Hepatocyte (in vitro differentiated cells): ENCODE data around the gene CEP112. TPM values are rescaled to one million over a fixed set of nuclear protein-coding genes. Genes with fewer than 3 reads are reported as not detected.

Experiments
- DNase-seq: peaks from one replicate; pipeline ENCODE4 v3.0.0-alpha.2; 2016; ENCODE audit warnings: low spot score
- H2AFZ ChIP-seq: fragments of 200-600 bp; sonication (generic); 2 replicates; pipeline ENCODE4 v1.6.0; 2016; ENCODE audit warnings: antibody characterized with exemption, mild to moderate bottlenecking
- H3K27ac ChIP-seq: fragments of 200-600 bp; sonication (generic); 2 replicates; pipeline ENCODE4 v1.5.1; 2016; ENCODE audit warnings: mild to moderate bottlenecking
- H3K27me3 ChIP-seq: fragments of 200-600 bp; sonication (generic); 2 replicates; pipeline ENCODE4 v1.6.1; 2016
- H3K36me3 ChIP-seq: fragments of 200-600 bp; sonication (generic); replicated peaks from 2 replicates; pipeline ENCODE4 v1.5.1; 2016; ENCODE audit warnings: low read depth; ENCODE audit not compliant: insufficient read depth
- H3K4me1 ChIP-seq: fragments of 200-600 bp; sonication (generic); 2 replicates; pipeline ENCODE4 v1.5.1; 2016; ENCODE audit warnings: mild to moderate bottlenecking, moderate library complexity; ENCODE audit not compliant: insufficient read depth
- H3K4me2 ChIP-seq: fragments of 200-600 bp; sonication (generic); 2 replicates; pipeline ENCODE4 v1.6.0; 2016
- H3K4me3 ChIP-seq: fragments of 200-600 bp; sonication (generic); 2 replicates; pipeline ENCODE4 v1.5.1; 2016; ENCODE audit warnings: mild to moderate bottlenecking
- H3K79me2 ChIP-seq: fragments of 200-600 bp; sonication (generic); 2 replicates; pipeline ENCODE4 v1.6.0; 2017; ENCODE audit warnings: mild to moderate bottlenecking
- H3K9me2 ChIP-seq: fragments of 200-600 bp; sonication (generic); replicated peaks from 2 replicates; pipeline ENCODE4 v1.6.0; 2017; ENCODE audit warnings: mild to moderate bottlenecking; ENCODE audit not compliant: insufficient read depth
- H3K9me3 ChIP-seq: fragments of 200-600 bp; sonication (generic); 2 replicates; pipeline ENCODE4 v1.5.1; 2016; ENCODE audit warnings: low read depth, mild to moderate bottlenecking
- H4K20me1 ChIP-seq: fragments of 200-600 bp; sonication (generic); 2 replicates; pipeline ENCODE4 v1.6.0; 2016; ENCODE audit warnings: mild to moderate bottlenecking; ENCODE audit not compliant: insufficient read depth, poor library complexity, severe bottlenecking
- EZH2 ChIP-seq: fragments of 200-600 bp; sonication (generic); IDR thresholded peaks from 2 replicates; pipeline ENCODE4 v1.6.1; 2016; ENCODE audit warnings: antibody characterized with exemption, mild to moderate bottlenecking, borderline replicate concordance
- EZH2phosphoT487 ChIP-seq: fragments of 200-600 bp; sonication (generic); IDR thresholded peaks from one replicate; pipeline ENCODE4 v1.6.1; 2018; ENCODE audit warnings: antibody characterized with exemption, mild to moderate bottlenecking, low read depth, moderate library complexity; ENCODE audit not compliant: unreplicated experiment, severe bottlenecking
- WGBS: methylation state at CpG from one replicate; pipeline ENCODE4 v1.1.6; 2016; ENCODE audit warnings: low lambda C conversion rate; ENCODE audit errors: missing lambda C conversion rate; 5-methylcytosine and 5-hydroxymethylcytosine counted together
- polyA plus RNA-seq: library from polyadenylated mRNA; unstranded; fragments of >200 nt; fragmentation: Nextera tagmentation; extraction: Ambion mirVana; gene quantifications from 2 replicates; pipeline ENCODE4 v1.2.1, GENCODE V29; 2016
- total RNA-seq: library from RNA; depleted of rRNA; stranded (reverse); fragments of >200 nt; gene quantifications from 2 replicates; pipeline ENCODE4 v1.2.3, GENCODE V29; 2014
- TF ChIP-seq, protein P1 (sequence below): fragments of 200-600 bp; sonication (generic); IDR thresholded peaks from 2 replicates; pipeline ENCODE4 v1.5.1; 2016; ENCODE audit warnings: antibody characterized with exemption, mild to moderate bottlenecking; ENCODE audit not compliant: poor library complexity

Gene CEP112
- total and polyA plus RNA-seq, 2 experiments from 2014 or later = 7.1 to 9.7 TPM

DNA sequence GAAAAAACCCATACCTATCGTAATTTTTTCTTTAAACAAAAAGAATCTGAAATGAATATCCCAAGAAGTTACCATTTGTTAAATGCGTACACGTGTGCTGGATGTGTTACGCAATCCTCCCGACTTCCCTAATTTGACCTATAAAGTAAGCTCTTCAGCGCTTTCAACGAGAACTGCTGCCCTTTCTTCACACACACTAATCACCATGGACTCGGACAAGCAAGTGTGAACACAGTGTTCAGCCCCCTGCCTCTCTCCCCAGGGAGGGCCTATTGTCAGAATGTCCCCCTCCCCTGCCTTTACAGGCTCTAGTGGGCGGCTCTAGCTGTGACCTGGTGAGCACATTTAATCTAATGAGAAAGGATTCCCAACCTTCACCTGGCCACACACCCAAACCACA is 216.1 kb downstream of the CEP112 start:
- Histone ChIP-seq H3K27me3 (no peaks in the 10 kb centered on the region), H2AFZ (no peak overlapping the region), H3K4me2 (no peak overlapping the region), H3K4me1 (peaks cover 4% of the 10 kb centered on the region), H3K9me2 (no peaks in the 10 kb centered on the region), H4K20me1 (no peaks in the 10 kb centered on the region), H3K36me3 (no peaks in the 10 kb centered on the region), H3K79me2 (no peaks in the 10 kb centered on the region), H3K27ac (no peak overlapping the region), H3K4me3 (no peak overlapping the region), H3K9me3 (no peaks in the 10 kb centered on the region)
- TF ChIP-seq EZH2 = no peak
- TF ChIP-seq EZH2phosphoT487 = no peak
- TF ChIP-seq, protein P1, sequence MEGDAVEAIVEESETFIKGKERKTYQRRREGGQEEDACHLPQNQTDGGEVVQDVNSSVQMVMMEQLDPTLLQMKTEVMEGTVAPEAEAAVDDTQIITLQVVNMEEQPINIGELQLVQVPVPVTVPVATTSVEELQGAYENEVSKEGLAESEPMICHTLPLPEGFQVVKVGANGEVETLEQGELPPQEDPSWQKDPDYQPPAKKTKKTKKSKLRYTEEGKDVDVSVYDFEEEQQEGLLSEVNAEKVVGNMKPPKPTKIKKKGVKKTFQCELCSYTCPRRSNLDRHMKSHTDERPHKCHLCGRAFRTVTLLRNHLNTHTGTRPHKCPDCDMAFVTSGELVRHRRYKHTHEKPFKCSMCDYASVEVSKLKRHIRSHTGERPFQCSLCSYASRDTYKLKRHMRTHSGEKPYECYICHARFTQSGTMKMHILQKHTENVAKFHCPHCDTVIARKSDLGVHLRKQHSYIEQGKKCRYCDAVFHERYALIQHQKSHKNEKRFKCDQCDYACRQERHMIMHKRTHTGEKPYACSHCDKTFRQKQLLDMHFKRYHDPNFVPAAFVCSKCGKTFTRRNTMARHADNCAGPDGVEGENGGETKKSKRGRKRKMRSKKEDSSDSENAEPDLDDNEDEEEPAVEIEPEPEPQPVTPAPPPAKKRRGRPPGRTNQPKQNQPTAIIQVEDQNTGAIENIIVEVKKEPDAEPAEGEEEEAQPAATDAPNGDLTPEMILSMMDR = no peak
- 71% methylated on average over 9 of the region's 9 CpGs for WGBS
- DNase-seq = no peak

DNA sequence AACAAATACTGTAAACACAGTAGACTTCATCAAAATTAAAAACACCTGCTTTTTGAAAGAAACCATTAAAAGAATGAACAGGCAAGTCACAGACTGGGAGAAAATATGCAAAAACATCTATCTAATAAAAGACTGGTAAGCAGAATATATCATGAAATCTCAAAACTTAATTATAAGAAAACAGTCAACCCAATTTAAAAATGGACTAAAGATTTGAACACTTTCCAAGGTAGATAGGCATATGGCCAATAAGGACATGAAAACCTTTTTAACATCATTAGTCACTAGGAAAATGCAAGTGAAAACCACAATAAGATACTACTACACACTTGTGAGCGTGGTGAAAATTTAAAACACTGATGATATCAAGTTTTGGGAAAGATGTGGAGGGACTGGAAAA is 218.7 kb downstream of the CEP112 start:
- no peaks in the 10 kb centered on the region for H3K9me2 ChIP-seq
- no peak for TF ChIP-seq EZH2phosphoT487
- TF ChIP-seq EZH2 = no peak
- TF ChIP-seq, protein P1 = no peak
- no peak overlapping the region for H2AFZ ChIP-seq
- no peaks in the 10 kb centered on the region for H3K36me3 ChIP-seq
- H4K20me1 ChIP-seq = no peaks in the 10 kb centered on the region
- no peaks in the 10 kb centered on the region for H3K27me3 ChIP-seq
- DNase-seq = no peak
- no peak overlapping the region for H3K4me3 ChIP-seq
- H3K27ac ChIP-seq = no peak overlapping the region
- no peaks in the 10 kb centered on the region for H3K9me3 ChIP-seq
- H3K4me2 ChIP-seq = no peak overlapping the region
- peaks cover under 1% of the 10 kb centered on the region for H3K4me1 ChIP-seq
- no peaks in the 10 kb centered on the region for H3K79me2 ChIP-seq
- WGBS = 40% methylated on average over 1 of the region's 1 CpG

DNA sequence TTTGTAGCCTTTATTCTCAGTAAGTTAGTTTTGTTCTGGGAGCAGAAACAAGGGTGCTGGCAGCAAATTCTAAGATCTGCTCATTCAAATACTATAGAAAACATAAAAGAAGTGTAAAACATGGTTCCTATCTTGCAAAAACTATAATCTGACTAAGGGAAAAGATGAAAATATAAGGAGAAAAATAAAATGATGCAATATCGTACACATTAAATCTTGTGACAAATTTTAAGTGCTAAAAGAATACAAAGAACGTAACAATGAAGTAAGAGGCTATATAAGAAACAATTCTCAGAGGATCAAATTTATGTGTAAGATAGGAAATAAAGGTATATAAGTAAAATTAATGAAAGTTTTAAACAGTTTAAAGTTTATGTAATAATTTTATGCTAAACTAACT is 224.6 kb downstream of the CEP112 start:
- Histone ChIP-seq H4K20me1 (no peaks in the 10 kb centered on the region), H3K27me3 (no peaks in the 10 kb centered on the region), H3K4me3 (no peak overlapping the region), H3K27ac (no peak overlapping the region), H3K79me2 (no peaks in the 10 kb centered on the region), H3K4me2 (no peak overlapping the region), H2AFZ (no peak overlapping the region), H3K36me3 (no peaks in the 10 kb centered on the region), H3K9me2 (no peaks in the 10 kb centered on the region), H3K4me1 (no peaks in the 10 kb centered on the region), H3K9me3 (no peaks in the 10 kb centered on the region)
- WGBS = 93% methylated on average over 2 of the region's 2 CpGs
- TF ChIP-seq EZH2 = no peak
- no peak for TF ChIP-seq EZH2phosphoT487
- TF ChIP-seq, protein P1 = no peak
- no peak for DNase-seq
